Fibroblast of the aortic adventitia (primary cell): ENCODE data around the gene KSR1. TPM values are rescaled to one million over a fixed set of nuclear protein-coding genes. Genes with fewer than 3 reads are reported as not detected.
"Not testable (repeated sequence)": the region's sequence is repeated elsewhere in the genome, so short reads cannot be mapped to it uniquely, and the experiment has no call there.

Experiments used
- DNase-seq: peaks from one replicate; pipeline ENCODE4 v3.0.0-alpha.2; 2010; ENCODE audit warnings: low read depth
- H3K4me3 ChIP-seq: 2 replicates; pipeline ENCODE4 v1.5.1; 2011; ENCODE audit warnings: low read depth, mild to moderate bottlenecking, control low read depth, low read length, moderate library complexity
- CTCF ChIP-seq: IDR thresholded peaks from 2 replicates; pipeline ENCODE4 v1.5.1; 2011; ENCODE audit warnings: mild to moderate bottlenecking, low read length, control low read depth, inconsistent platforms; ENCODE audit not compliant: insufficient read depth
- total RNA-seq: library from RNA; depleted of rRNA; stranded (reverse); fragments of >200 nt; gene quantifications from 2 replicates; pipeline ENCODE4 v1.2.3, GENCODE V29; 2012; ENCODE audit warnings: low replicate concordance

Gene KSR1
- total RNA-seq = 19.4 and 45.9 TPM in 2 replicates

GRCh38 chr17:27455914-27456680, at the start of gene KSR1:
TSS of gene KSR1 (plus strand) at chr17:27456448. CDS start at chr17:27456644, 196 bp downstream.
- TF ChIP-seq CTCF = peak; percentile 46
- peak; percentile 63 for DNase-seq

GRCh38 chr17:27407916-27408864, 48.1 kb upstream of the KSR1 start:
- TF ChIP-seq CTCF = no peak
- H3K4me3 ChIP-seq = no peak overlapping the region
- peak; percentile 85 for DNase-seq

More at GRCh38 chr17:27455914-27456680, at the start of gene KSR1:
- peak within 1 kb of the TSS; percentile 82 for H3K4me3 ChIP-seq

- TF ChIP-seq CTCF = no peak
- H3K4me3 ChIP-seq = no peak overlapping the region
- peak; percentile 42 for DNase-seq
Measured at GRCh38 chr17:27408891-27409290, 47.4 kb upstream of the KSR1 start.

DNA sequence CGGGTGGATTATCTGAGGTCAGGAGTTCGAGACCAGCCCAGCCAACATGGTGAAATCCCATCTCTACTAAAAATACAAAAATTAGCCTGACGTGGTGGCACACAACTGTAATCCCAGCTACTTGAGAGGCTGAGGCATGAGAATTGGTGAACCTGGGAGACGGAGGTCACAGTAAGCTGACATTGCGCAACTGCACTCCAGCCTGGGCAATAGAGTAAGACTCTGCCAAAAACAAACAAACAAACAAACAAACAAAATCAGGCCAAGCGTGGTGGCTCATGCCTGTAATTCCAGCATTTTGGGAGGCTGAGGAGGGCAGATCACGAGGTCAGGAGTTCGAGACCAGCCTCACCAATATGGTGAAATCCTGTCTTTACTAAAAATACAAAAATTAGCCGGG, 44.1 kb upstream of the KSR1 start:
- H3K4me3 ChIP-seq, DNase-seq: not testable (repeated sequence)

DNA sequence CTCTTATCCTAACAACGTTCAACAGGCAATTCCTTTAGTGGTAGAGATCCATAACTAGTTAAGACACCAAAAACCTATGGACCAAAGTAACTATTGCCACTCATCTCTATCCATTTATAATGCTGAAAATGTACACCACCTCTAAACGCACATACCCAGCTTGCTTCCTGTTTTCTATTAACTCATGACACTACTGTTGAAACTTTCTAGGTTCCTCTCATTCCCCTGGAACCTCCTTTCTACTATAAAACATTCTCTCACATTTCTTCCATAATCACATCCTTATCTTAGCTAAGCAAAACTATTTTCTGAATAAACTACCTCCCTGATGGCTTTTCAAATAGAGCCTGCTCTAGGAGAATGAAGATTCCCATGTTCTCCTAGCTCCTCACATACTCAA, 42.9 kb upstream of the KSR1 start:
- DNase-seq = no peak
- TF ChIP-seq CTCF = no peak

GRCh38 chr17:27413792-27414191, 42.5 kb upstream of the KSR1 start:
- DNase-seq = no peak
- no peak for TF ChIP-seq CTCF
- no peak overlapping the region for H3K4me3 ChIP-seq

More for the DNA sequence above, 42.9 kb upstream of the KSR1 start:
- no peak overlapping the region for H3K4me3 ChIP-seq

- DNase-seq = peak; percentile 12
- TF ChIP-seq CTCF = no peak
- no peak overlapping the region for H3K4me3 ChIP-seq
Measured at GRCh38 chr17:27414271-27414670, 42.0 kb upstream of the KSR1 start.
